HTERT RPE-1 (cell line): Measurements from ENCODE around the gene GPR87.

Experiments used
- in situ Hi-C: fragments of 300-500 bp; cut with MboI; formaldehyde crosslinking; loops from 4 replicates; pipeline ENCODE4 v1.14.3; 2020; ENCODE audit warnings: low sequenced_read_pairs

The GPR87 gene

GRCh38 chr3:151318313-151318712 is 1.7 kb upstream of the GPR87 start:
- in situ Hi-C loops, result no loop called here

- in situ Hi-C loops, result no loop called here
Observed at GRCh38 chr3:151315846-151316245, 774 bp downstream of the GPR87 start.

- in situ Hi-C loops, result no loop called here
Observed at GRCh38 chr3:151315136-151315535, 1.5 kb downstream of the GPR87 start.

- in situ Hi-C loops, result no loop called here
Observed at GRCh38 chr3:151314593-151314992, 2.0 kb downstream of the GPR87 start.

GRCh38 chr3:151314137-151314536 is 2.5 kb downstream of the GPR87 start:
- in situ Hi-C loops, result no loop called here

GRCh38 chr3:151312972-151313371 is 3.6 kb downstream of the GPR87 start:
- in situ Hi-C loops, result no loop called here

GRCh38 chr3:151309566-151309965 is 7.1 kb downstream of the GPR87 start:
- in situ Hi-C loops, result no loop called here

GRCh38 chr3:151307583-151308488 is 8.8 kb downstream of the GPR87 start:
- in situ Hi-C loops, result no loop called here

- in situ Hi-C loops, result no loop called here
Observed at GRCh38 chr3:151307131-151307530, 9.5 kb downstream of the GPR87 start.

- in situ Hi-C loops, result no loop called here
Observed at GRCh38 chr3:151306168-151306810, 10.3 kb downstream of the GPR87 start.

- in situ Hi-C loops, result no loop called here
Observed at GRCh38 chr3:151305775-151306151, 10.9 kb downstream of the GPR87 start.

GRCh38 chr3:151305060-151305774 is 11.4 kb downstream of the GPR87 start:
- in situ Hi-C loops, result no loop called here

- in situ Hi-C loops, result no loop called here
Observed at GRCh38 chr3:151303751-151304150, 12.9 kb downstream of the GPR87 start.

- in situ Hi-C loops, result no loop called here
Observed at GRCh38 chr3:151301787-151302186, 14.8 kb downstream of the GPR87 start.

GRCh38 chr3:151300539-151300938 is 16.1 kb downstream of the GPR87 start:
- in situ Hi-C loops, result no loop called here

GRCh38 chr3:151299006-151299405 is 17.6 kb downstream of the GPR87 start:
- in situ Hi-C loops, result no loop called here

GRCh38 chr3:151297429-151297828 is 19.2 kb downstream of the GPR87 start:
- in situ Hi-C loops, result no loop called here

GRCh38 chr3:151296226-151296625 is 20.4 kb downstream of the GPR87 start:
- in situ Hi-C loops, result no loop called here

- in situ Hi-C loops, result no loop called here
Observed at GRCh38 chr3:151293127-151293526, 23.5 kb downstream of the GPR87 start.

GRCh38 chr3:151290673-151291072 is 25.9 kb downstream of the GPR87 start:
- in situ Hi-C loops, result no loop called here

- in situ Hi-C loops, result no loop called here
Observed at GRCh38 chr3:151289445-151289844, 27.2 kb downstream of the GPR87 start.

GRCh38 chr3:151285940-151286339 is 30.7 kb downstream of the GPR87 start:
- in situ Hi-C loops, result no loop called here
